Caco-2 (cell line): Measurements from ENCODE around the gene POMGNT2. TPM values are rescaled to one million over a fixed set of nuclear protein-coding genes. Genes with fewer than 3 reads are reported as not detected.
"Not testable (repeated sequence)": the region's sequence is repeated elsewhere in the genome, so short reads cannot be mapped to it uniquely, and the experiment has no call there.

Experiments
- BruUV-seq: library from RNA; stranded (reverse); fragments of 400-500 nt; replicated peaks from 2 replicates; lab custom pipeline; 2021; lab: Mats Ljungman, UMichigan
- CTCF ChIA-PET: fragments of 300-600 bp; sonication (Branson Sonifier 250); formaldehyde crosslinking; loops from one replicate; lab custom pipeline; 2022; ENCODE audit warnings: antibody characterized with exemption; lab: Charles Lee
- POLR2A ChIA-PET: fragments of 300-600 bp; sonication (Branson Sonifier 250); formaldehyde crosslinking; loops from one replicate; lab custom pipeline; 2022; ENCODE audit warnings: antibody characterized with exemption; lab: Charles Lee
- DNase-seq, 2 experiments: peaks; one replicate each; pipeline versions ENCODE4 v3.0.0 to v3.0.0-alpha.2; 2020 to 2022
- H3K27me3 ChIP-seq: replicated peaks from 2 replicates; pipeline ENCODE4 v1.6.0; 2011; ENCODE audit warnings: low read length; ENCODE audit not compliant: control insufficient read depth, insufficient read depth
- H3K36me3 ChIP-seq: 2 replicates; pipeline ENCODE4 v1.5.1; 2011; ENCODE audit warnings: low read length; ENCODE audit not compliant: control insufficient read depth, insufficient read depth
- H3K4me1 ChIP-seq: fragments of 250-450 bp; sonication (Bioruptor Pico); 2 replicates; pipeline ENCODE4 v1.5.1; 2020; ENCODE audit warnings: mild to moderate bottlenecking
- H3K4me3 ChIP-seq: 2 replicates; pipeline ENCODE4 v1.5.1; 2011; ENCODE audit warnings: low read depth, mild to moderate bottlenecking, control low read depth, low read length
- H3K9me3 ChIP-seq: fragments of 250-450 bp; sonication (Bioruptor Pico); 2 replicates; pipeline ENCODE4 v1.5.1; 2020; ENCODE audit warnings: mild to moderate bottlenecking, moderate library complexity
- H3K27ac Mint-ChIP-seq: one replicate; pipeline ENCODE4 v1.8.0; 2022; ENCODE audit warnings: mixed read lengths; ENCODE audit not compliant: unreplicated experiment
- H3K27me3 Mint-ChIP-seq: one replicate; pipeline ENCODE4 v1.8.0; 2022; ENCODE audit warnings: mixed read lengths; ENCODE audit not compliant: insufficient read depth, unreplicated experiment
- H3K36me3 Mint-ChIP-seq: one replicate; pipeline ENCODE4 v1.8.0; 2022; ENCODE audit warnings: mild to moderate bottlenecking, mixed read lengths; ENCODE audit not compliant: insufficient read depth, unreplicated experiment
- H3K4me1 Mint-ChIP-seq: one replicate; pipeline ENCODE4 v1.8.0; 2022; ENCODE audit warnings: low read depth, mixed read lengths; ENCODE audit not compliant: unreplicated experiment
- H3K4me3 Mint-ChIP-seq: one replicate; pipeline ENCODE4 v1.8.0; 2022; ENCODE audit warnings: mild to moderate bottlenecking, moderate library complexity, mixed read lengths; ENCODE audit not compliant: unreplicated experiment
- H3K9me3 Mint-ChIP-seq: one replicate; pipeline ENCODE4 v1.8.0; 2022; ENCODE audit warnings: mixed read lengths; ENCODE audit not compliant: unreplicated experiment
- intact Hi-C: fragments of 100-400 bp; cut with micrococcal nuclease; formaldehyde crosslinking; loops from one replicate; pipeline ENCODE4 v1.10.0; 2022; ENCODE audit not compliant: unreplicated experiment
- total RNA-seq: library from RNA; stranded (reverse); gene quantifications from 2 replicates; pipeline ENCODE4 v1.2.3, GENCODE V29; 2022
- TF ChIP-seq, protein P1 (sequence below), 2 experiments: fragments of 200-600 bp in 1 of 2; IDR thresholded peaks; 1 replicate in 1 of 2; 2 replicates in 1 of 2; pipeline versions ENCODE4 v1.5.1 to v1.8.0; 2011 to 2022; ENCODE audit warnings: antibody characterized with exemption in 1 of 2, control low read depth in 1 of 2, inconsistent platforms in 1 of 2, low read depth in 1 of 2, low read length in 1 of 2, mild to moderate bottlenecking in 1 of 2, moderate library complexity in 1 of 2; ENCODE audit not compliant: insufficient read depth in 1 of 2, severe bottlenecking in 1 of 2, unreplicated experiment in 1 of 2

Gene POMGNT2
- total RNA-seq, 1 experiment from 2014 or later: 10.1 TPM

DNA sequence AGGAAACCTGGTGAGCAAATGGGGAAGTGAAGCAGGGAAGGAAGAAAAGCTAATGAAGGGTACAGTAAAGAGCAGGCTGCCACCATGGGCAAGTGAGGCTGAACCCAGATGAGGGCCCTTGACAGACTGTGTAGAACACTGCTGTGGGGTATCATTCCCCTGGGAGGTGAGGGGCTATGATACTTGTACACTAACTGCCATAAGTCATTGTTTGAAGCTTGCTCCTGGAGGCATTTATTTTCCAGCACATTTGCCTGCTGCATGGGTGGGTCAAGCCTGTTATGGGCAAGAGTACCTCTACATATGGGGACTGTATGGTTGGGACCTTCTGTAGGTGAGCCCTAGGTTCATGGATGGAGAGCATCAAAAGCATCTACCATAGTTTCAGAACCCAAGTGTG is 57.4 kb downstream of the POMGNT2 start:
- TF ChIP-seq, protein P1, sequence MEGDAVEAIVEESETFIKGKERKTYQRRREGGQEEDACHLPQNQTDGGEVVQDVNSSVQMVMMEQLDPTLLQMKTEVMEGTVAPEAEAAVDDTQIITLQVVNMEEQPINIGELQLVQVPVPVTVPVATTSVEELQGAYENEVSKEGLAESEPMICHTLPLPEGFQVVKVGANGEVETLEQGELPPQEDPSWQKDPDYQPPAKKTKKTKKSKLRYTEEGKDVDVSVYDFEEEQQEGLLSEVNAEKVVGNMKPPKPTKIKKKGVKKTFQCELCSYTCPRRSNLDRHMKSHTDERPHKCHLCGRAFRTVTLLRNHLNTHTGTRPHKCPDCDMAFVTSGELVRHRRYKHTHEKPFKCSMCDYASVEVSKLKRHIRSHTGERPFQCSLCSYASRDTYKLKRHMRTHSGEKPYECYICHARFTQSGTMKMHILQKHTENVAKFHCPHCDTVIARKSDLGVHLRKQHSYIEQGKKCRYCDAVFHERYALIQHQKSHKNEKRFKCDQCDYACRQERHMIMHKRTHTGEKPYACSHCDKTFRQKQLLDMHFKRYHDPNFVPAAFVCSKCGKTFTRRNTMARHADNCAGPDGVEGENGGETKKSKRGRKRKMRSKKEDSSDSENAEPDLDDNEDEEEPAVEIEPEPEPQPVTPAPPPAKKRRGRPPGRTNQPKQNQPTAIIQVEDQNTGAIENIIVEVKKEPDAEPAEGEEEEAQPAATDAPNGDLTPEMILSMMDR (IDR thresholded peaks at IDR 0.05; ENCODE audit: insufficient read depth in 1 of 2, low read depth in 1 of 2, low read length in 1 of 2, severe bottlenecking in 1 of 2, unreplicated experiment in 1 of 2): no peak
- POLR2A ChIA-PET: no interaction called here
- intact Hi-C loops: no loop called here
- Histone ChIP-seq H3K36me3 (no peaks in the 10 kb centered on the region), H3K9me3 (0 out of 2 replicates have a peak, but pooled peaks cover 2% of the 10 kb centered on the region), H3K4me3 (no peak overlapping the region), H3K27me3 (no peaks in the 10 kb centered on the region), H3K4me1 (no peaks in the 10 kb centered on the region)
- Mint-ChIP-seq H3K4me3 (no peak overlapping the region), H3K36me3 (no peaks in the 10 kb centered on the region), H3K9me3 (peaks cover 42% of the 10 kb centered on the region), H3K4me1 (no peaks in the 10 kb centered on the region), H3K27me3 (peaks cover 13% of the 10 kb centered on the region), H3K27ac (no peak overlapping the region)
- no peak for DNase-seq
- no TSS peak for BruUV-seq
- CTCF ChIA-PET: no interaction called here

DNA sequence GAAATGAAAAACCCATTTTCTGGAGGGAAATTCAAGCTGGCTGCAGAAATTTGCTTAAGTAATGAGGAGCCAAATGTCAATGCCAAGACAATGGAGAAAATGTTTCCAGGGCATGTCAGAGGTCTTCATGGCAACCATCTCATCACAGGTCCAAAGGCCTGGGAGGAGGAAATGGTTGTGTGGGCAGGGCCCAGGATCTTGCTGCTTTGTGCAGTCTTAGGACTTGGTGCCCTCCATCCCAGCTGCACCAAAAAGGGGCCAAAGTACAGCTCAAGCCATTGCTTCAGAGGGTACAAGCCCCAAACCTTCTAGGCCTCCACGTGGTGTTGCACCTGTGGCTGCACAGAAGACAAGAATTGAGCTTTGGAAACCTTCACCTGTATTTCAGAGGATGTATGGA is 59.3 kb downstream of the POMGNT2 start:
- H3K4me3 ChIP-seq: no peak overlapping the region
- Mint-ChIP-seq H3K27ac (no peak overlapping the region), H3K9me3 (peaks cover 42% of the 10 kb centered on the region), H3K27me3 (peaks cover 3% of the 10 kb centered on the region), H3K4me1 (no peaks in the 10 kb centered on the region), H3K36me3 (no peaks in the 10 kb centered on the region), H3K4me3 (no peak overlapping the region)
- no peak for DNase-seq
- intact Hi-C loops: no loop called here
- no peaks in the 10 kb centered on the region for H3K36me3 ChIP-seq
- H3K27me3 ChIP-seq: no peaks in the 10 kb centered on the region
- no TSS peak for BruUV-seq
- ChIA-PET CTCF (no interaction called here), POLR2A (no interaction called here)
- H3K4me1 ChIP-seq: no peaks in the 10 kb centered on the region
- TF ChIP-seq, protein P1 (IDR thresholded peaks at IDR 0.05; ENCODE audit: insufficient read depth in 1 of 2, low read depth in 1 of 2, low read length in 1 of 2, severe bottlenecking in 1 of 2, unreplicated experiment in 1 of 2): no peak
- 0 out of 2 replicates have a peak, but pooled peaks cover 2% of the 10 kb centered on the region for H3K9me3 ChIP-seq

GRCh38 chr3:43045079-43045478 is 60.8 kb downstream of the POMGNT2 start:
- BruUV-seq, H3K4me1 ChIP-seq, intact Hi-C loops, H3K27ac Mint-ChIP-seq, H3K4me3 ChIP-seq, H3K27me3 ChIP-seq, CTCF ChIA-PET, H3K27me3 Mint-ChIP-seq, H3K4me1 Mint-ChIP-seq, H3K36me3 ChIP-seq, H3K36me3 Mint-ChIP-seq, DNase-seq, H3K9me3 ChIP-seq, POLR2A ChIA-PET, H3K4me3 Mint-ChIP-seq: not testable (repeated sequence)
- H3K9me3 Mint-ChIP-seq: peaks cover 35% of the 10 kb centered on the region

DNA sequence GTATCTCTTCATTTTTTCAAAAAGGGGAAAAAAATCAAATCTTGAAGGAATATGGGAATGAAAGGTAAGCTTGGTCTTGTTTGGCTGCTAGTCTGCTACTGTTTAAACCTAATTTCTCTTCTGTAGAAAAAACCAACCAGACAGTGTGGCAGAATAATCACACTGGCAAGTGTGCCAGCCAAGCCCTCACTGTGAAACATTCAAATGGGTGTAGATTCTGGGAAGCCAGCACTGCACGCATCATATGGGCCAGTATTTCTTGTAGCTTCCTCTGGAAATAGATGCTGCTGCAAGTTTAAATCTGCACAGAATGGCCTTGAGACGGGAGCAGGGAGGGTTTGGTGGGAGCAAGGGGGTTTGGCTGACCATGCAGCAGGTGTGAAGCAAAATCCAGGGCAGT is 62.1 kb downstream of the POMGNT2 start:
- H3K4me1 Mint-ChIP-seq: no peaks in the 10 kb centered on the region
- no peaks in the 10 kb centered on the region for H3K27me3 ChIP-seq
- H3K27ac Mint-ChIP-seq: no peak overlapping the region
- H3K36me3 ChIP-seq: no peaks in the 10 kb centered on the region
- H3K9me3 ChIP-seq: no peaks in the 10 kb centered on the region
- ChIA-PET CTCF (no interaction called here), POLR2A (no interaction called here)
- DNase-seq: no peak
- peaks cover 3% of the 10 kb centered on the region for H3K27me3 Mint-ChIP-seq
- H3K9me3 Mint-ChIP-seq: peaks cover 35% of the 10 kb centered on the region
- no peak overlapping the region for H3K4me3 Mint-ChIP-seq
- H3K4me1 ChIP-seq: no peaks in the 10 kb centered on the region
- BruUV-seq: no TSS peak
- TF ChIP-seq, protein P1 (IDR thresholded peaks at IDR 0.05; ENCODE audit: insufficient read depth in 1 of 2, low read depth in 1 of 2, low read length in 1 of 2, severe bottlenecking in 1 of 2, unreplicated experiment in 1 of 2): no peak
- peaks cover 6% of the 10 kb centered on the region for H3K36me3 Mint-ChIP-seq
- H3K4me3 ChIP-seq: no peak overlapping the region
- intact Hi-C loops: no loop called here
